SK-N-SH (cell line): ENCODE measurements around the gene GRB2. TPM values are rescaled to one million over a fixed set of nuclear protein-coding genes. Genes with fewer than 3 reads are reported as not detected.

Experiments
- CTCF ChIA-PET: fragments of 300-600, 350-600 bp; formaldehyde crosslinking; extraction: SDS; loops from one replicate; lab custom pipeline; 2021; lab: Yijun Ruan, JAX
- POLR2A ChIA-PET: fragments of 350-600 bp; sonication (Branson Sonifier 250); formaldehyde crosslinking; extraction: SDS; loops from one replicate; lab custom pipeline; 2020; ENCODE audit warnings: antibody characterized with exemption, inconsistent platforms; lab: Yijun Ruan, JAX
- DNase-seq: peaks from one replicate; pipeline ENCODE4 v3.0.0; 2012
- H2AFZ ChIP-seq: fragments of 200-600 bp; sonication (generic); 2 replicates; pipeline ENCODE4 v1.8.1; 2016; ENCODE audit warnings: antibody characterized with exemption, mild to moderate bottlenecking, low read depth
- H3F3A ChIP-seq: fragments of 200-600 bp; sonication (generic); replicated peaks from 2 replicates; pipeline ENCODE3; 2016; ENCODE audit warnings: antibody characterized with exemption, mild to moderate bottlenecking; ENCODE audit not compliant: insufficient read depth
- H3K27ac ChIP-seq, 2 experiments: fragments of 200-500 bp in 1 of 2; fragments of 200-600 bp in 1 of 2; sonication (Bioruptor generic) in 1 of 2; sonication (generic), shearing (Covaris generic) in 1 of 2; 2 replicates each; pipeline versions ENCODE4 v1.5.1 to v1.6.1; 2014 to 2016; ENCODE audit warnings: low read depth in 2 of 2, inconsistent platforms in 1 of 2, low read length in 1 of 2, mild to moderate bottlenecking in 1 of 2, mixed read lengths in 1 of 2
- H3K27me3 ChIP-seq: fragments of 200-600 bp; sonication (generic), shearing (Covaris generic); 2 replicates; pipeline ENCODE4 v1.6.1; 2016; ENCODE audit warnings: mixed run types; ENCODE audit not compliant: insufficient read depth
- H3K36me3 ChIP-seq, 2 experiments: fragments of 200-500 bp in 1 of 2; fragments of 200-600 bp in 1 of 2; sonication (Bioruptor generic) in 1 of 2; sonication (generic) in 1 of 2; replicated peaks in 1 of 2; 2 replicates each; pipeline versions ENCODE3 to v1.5.1; 2014 to 2016; ENCODE audit warnings: low read length in 1 of 2, mild to moderate bottlenecking in 1 of 2; ENCODE audit not compliant: insufficient read depth in 2 of 2, control insufficient read depth in 1 of 2
- H3K4me1 ChIP-seq, 2 experiments: fragments of 200-500 bp in 1 of 2; fragments of 200-600 bp in 1 of 2; sonication (Bioruptor generic) in 1 of 2; sonication (generic), shearing (Covaris generic) in 1 of 2; 2 replicates each; pipeline versions ENCODE4 v1.5.1 to v1.6.1; 2014 to 2016; ENCODE audit warnings: low read depth in 1 of 2, low read length in 1 of 2, mixed run types in 1 of 2; ENCODE audit not compliant: insufficient read depth in 2 of 2, control insufficient read depth in 1 of 2
- H3K4me2 ChIP-seq: fragments of 200-600 bp; sonication (generic), shearing (Covaris generic); 2 replicates; pipeline ENCODE4 v1.6.1; 2017; ENCODE audit warnings: mixed run types
- H3K4me3 ChIP-seq, 2 experiments: fragments of 200-500 bp in 1 of 2; fragments of 200-600 bp in 1 of 2; sonication (Bioruptor generic) in 1 of 2; sonication (generic), shearing (Covaris generic) in 1 of 2; 2 replicates each; pipeline versions ENCODE4 v1.5.1 to v1.8.1; 2014 to 2016; ENCODE audit warnings: low read depth in 2 of 2, inconsistent platforms in 1 of 2, low read length in 1 of 2, mild to moderate bottlenecking in 1 of 2, mixed read lengths in 1 of 2, moderate library complexity in 1 of 2
- H3K79me2 ChIP-seq: fragments of 200-600 bp; sonication (generic); 2 replicates; pipeline ENCODE4 v1.8.1; 2017; ENCODE audit warnings: mild to moderate bottlenecking; ENCODE audit not compliant: insufficient read depth
- H3K9ac ChIP-seq: fragments of 200-600 bp; sonication (generic); 2 replicates; pipeline ENCODE4 v1.6.1; 2017; ENCODE audit warnings: mixed run types
- H3K9me2 ChIP-seq: fragments of 200-600 bp; sonication (generic); 2 replicates; pipeline ENCODE4 v1.6.1; 2017; ENCODE audit warnings: mixed run types
- H3K9me3 ChIP-seq: fragments of 200-600 bp; sonication (generic); 2 replicates; pipeline ENCODE4 v1.6.1; 2017; ENCODE audit warnings: mixed run types, mild to moderate bottlenecking, moderate library complexity
- H4K20me1 ChIP-seq: fragments of 200-600 bp; sonication (generic); 2 replicates; pipeline ENCODE4 v1.6.1; 2017; ENCODE audit warnings: mild to moderate bottlenecking, mixed run types; ENCODE audit not compliant: insufficient read depth
- FOSL2 ChIP-seq: IDR thresholded peaks from 2 replicates; pipeline ENCODE4 v1.4.0; 2012; ENCODE audit warnings: low read depth, mild to moderate bottlenecking, moderate library complexity, borderline replicate concordance
- JUND ChIP-seq: IDR thresholded peaks from 2 replicates; pipeline ENCODE4 v1.4.0; 2012
- MAX ChIP-seq: IDR thresholded peaks from 2 replicates; pipeline ENCODE4 v1.4.0; 2012; ENCODE audit warnings: low read depth
- REST ChIP-seq: IDR thresholded peaks from 2 replicates; pipeline ENCODE4 v1.6.1; 2012; ENCODE audit warnings: mild to moderate bottlenecking, low read depth, low read length, moderate library complexity
- RXRA ChIP-seq: IDR thresholded peaks from 2 replicates; pipeline ENCODE4 v1.4.0; 2012; ENCODE audit warnings: low read depth, mild to moderate bottlenecking, borderline replicate concordance
- SMC3 ChIP-seq: IDR thresholded peaks from 2 replicates; pipeline ENCODE4 v1.6.1; 2012; ENCODE audit warnings: low read depth, low read length, improper control_type of control experiment
- TAF1 ChIP-seq: IDR thresholded peaks from 2 replicates; pipeline ENCODE4 v1.6.1; 2012; ENCODE audit warnings: low read depth, mild to moderate bottlenecking, low read length, moderate library complexity, borderline replicate concordance
- USF1 ChIP-seq: IDR thresholded peaks from 2 replicates; pipeline ENCODE4 v1.4.0; 2012; ENCODE audit warnings: low read depth, borderline replicate concordance
- USF2 ChIP-seq: fragments of 150-350 bp; IDR thresholded peaks from 2 replicates; pipeline ENCODE4 v1.6.1; 2017; ENCODE audit warnings: antibody characterized with exemption, low read length, low read depth, borderline replicate concordance
- WGBS: methylation state at CpG from one replicate; pipeline ENCODE4 v1.1.6; 2017; ENCODE audit warnings: low lambda C conversion rate; 5-methylcytosine and 5-hydroxymethylcytosine counted together
- polyA plus RNA-seq, 3 experiments: library from polyadenylated mRNA; depleted of rRNA; stranded (reverse); fragments of >200 nt; gene quantifications; 2 replicates each; pipeline ENCODE4 v1.2.3, GENCODE V29; 2012

GRB2 gene
- polyA plus RNA-seq, 1 of the 3 experiments (the other 2 are of a cell fraction): 89.6 TPM

GRCh38 chr17:75356260-75356937 is 49.1 kb downstream of the GRB2 start (continued):
- TF ChIP-seq FOSL2 (no peak), MAX (no peak), JUND (no peak), USF1 (no peak)

GRCh38 chr17:75353176-75353575 is 52.3 kb downstream of the GRB2 start:
- Histone ChIP-seq H3K4me3 (no peak overlapping the region), H3F3A (no peaks in the 10 kb centered on the region), H3K36me3 (peaks cover 0 to 8% of the 10 kb centered on the region in 2 experiments), H3K9me2 (no peaks in the 10 kb centered on the region), H3K4me2 (no peak overlapping the region), H3K4me1 (peaks cover 0 to 6% of the 10 kb centered on the region in 2 experiments; a peak in 1 of 4 replicates), H3K9ac (no peak overlapping the region), H3K27ac (no peak overlapping the region), H3K9me3 (no peaks in the 10 kb centered on the region), H3K27me3 (no peaks in the 10 kb centered on the region), H4K20me1 (peaks cover 74% of the 10 kb centered on the region), H2AFZ (no peak overlapping the region), H3K79me2 (peaks cover 97% of the 10 kb centered on the region)
- ChIA-PET CTCF (interaction anchor here (1.9 kb wide), 1 partner anchor 30 kb away, joined by 8 read pairs; no protein-coding TSS in a partner anchor), POLR2A (no interaction called here)
- TF ChIP-seq USF2: no peak
- no peak for TF ChIP-seq TAF1
- no peak for TF ChIP-seq SMC3
- TF ChIP-seq FOSL2: no peak
- TF ChIP-seq REST: no peak
- TF ChIP-seq RXRA: no peak
- WGBS: 98% methylated on average over 8 of the region's 8 CpGs
- no peak for DNase-seq
